Aorta (tissue), 5 donors: ENCODE results near the gene MYL6B. TPM values are rescaled to one million over a fixed set of nuclear protein-coding genes. Genes with fewer than 3 reads are reported as not detected.

Experiments
- ATAC-seq: fragments of 200-7000 bp; cut with Tn5 transposase; one replicate; pipeline ENCODE4 v1.9.1; 2022; ENCODE audit warnings: moderate library complexity; ENCODE audit not compliant: low FRiP score
- DNase-seq, 2 donors: peaks; one replicate each; pipeline ENCODE4 v3.0.0-alpha.2; 2020
- H3K27ac ChIP-seq, 2 donors: one replicate each; pipeline ENCODE4 v1.5.1; 2013; ENCODE audit warnings: low read length in 2 of 2, mild to moderate bottlenecking in 2 of 2, moderate library complexity in 2 of 2, control low read depth in 1 of 2, inconsistent platforms in 1 of 2, low read depth in 1 of 2
- H3K27me3 ChIP-seq, 2 donors: one replicate each; pipeline ENCODE4 v1.6.1; 2013; ENCODE audit warnings: control low read depth in 1 of 2, low read length in 1 of 2, mild to moderate bottlenecking in 1 of 2, moderate library complexity in 1 of 2; ENCODE audit not compliant: insufficient read depth in 2 of 2, control insufficient read depth in 1 of 2
- H3K36me3 ChIP-seq, 2 donors: one replicate each; pipeline ENCODE4 v1.6.1; 2013; ENCODE audit warnings: control low read depth in 1 of 2, low read length in 1 of 2, mild to moderate bottlenecking in 1 of 2; ENCODE audit not compliant: insufficient read depth in 2 of 2, control insufficient read depth in 1 of 2
- H3K4me1 ChIP-seq, 2 donors: one replicate each; pipeline ENCODE4 v1.6.1; 2013; ENCODE audit warnings: low read length in 2 of 2, control low read depth in 1 of 2, mild to moderate bottlenecking in 1 of 2, moderate library complexity in 1 of 2; ENCODE audit not compliant: insufficient read depth in 2 of 2, control insufficient read depth in 1 of 2
- H3K4me3 ChIP-seq, 2 donors: one replicate each; pipeline ENCODE4 v1.5.1; 2013; ENCODE audit warnings: low read length in 2 of 2, control low read depth in 1 of 2, mild to moderate bottlenecking in 1 of 2
- H3K9me3 ChIP-seq: one replicate; pipeline ENCODE4 v1.6.1; 2013; ENCODE audit warnings: mild to moderate bottlenecking, low read length; ENCODE audit not compliant: control insufficient read depth
- WGBS, 2 donors: extraction: QIAGEN DNeasy Blood & Tissue Kit; methylation state at CpG; one replicate each; pipeline ENCODE4 v1.1.7; 2013; 5-methylcytosine and 5-hydroxymethylcytosine counted together
- intact Hi-C, 2 donors: fragments of 100-400 bp; cut with DNase I; formaldehyde crosslinking; loops; one replicate each; pipeline versions ENCODE4 v1.14.2 to v1.15.0; 2022
- polyA plus RNA-seq, 2 donors: library from polyadenylated mRNA; stranded (reverse); fragments of 200-250 nt; gene quantifications; one replicate each; pipeline ENCODE4 v1.2.3, GENCODE V29; 2013
- total RNA-seq, 2 donors: library from RNA; stranded (reverse); fragmentation: NEBNext Ultra II Directional; extraction: Animal tissue kit (Norgen Biotek cat#: 25700); gene quantifications; one replicate each; pipeline ENCODE4 v1.2.1, GENCODE V29; 2021
- donor health status: healthy with polysubstance abuse.
- donor health status: Bipolar disorder and iron deficiency.
- donor health status: DM: no; HTN: no; CAD: no.
- donor health status: DM: no; HTN: no; CAD: no.
- donor health status: DM: yes; HTN: yes; CAD: no.

The MYL6B gene
- total and polyA plus RNA-seq, 4 donors = 30.2 to 101 (median 50.4) TPM

GRCh38 chr12:56118688-56119357 lies 33.6 kb upstream of the MYL6B start:
- no peaks in the 10 kb centered on the region for H3K9me3 ChIP-seq
- peaks cover 0 to 6% of the 10 kb centered on the region in 2 donors for H3K4me1 ChIP-seq
- peak overlapping the region; percentile 55 to 79 for H3K4me3 ChIP-seq
- DNase-seq (no peak), ATAC-seq (no peak)
- H3K36me3 ChIP-seq = no peaks in the 10 kb centered on the region
- intact Hi-C loops = loop anchor here (1.0 to 5.0 kb wide), 5 partner anchors 38 to 106 kb away; partner anchors contain the start of genes SMARCC2 (in 2 of the 2), MYL6 (in 1 of the 2) and NABP2 (in 1 of the 2)
- WGBS, 2 donors = 8 to 10% methylated on average over 13 of the region's 13 CpGs
- peak overlapping the region in 1 of 2 donors; percentile 98 for H3K27ac ChIP-seq
- H3K27me3 ChIP-seq = peaks cover 0 to 3% of the 10 kb centered on the region in 2 donors

- peak in 1 of 2 donors; percentile 84 for DNase-seq
- 0% methylated on average over 2 of the region's 2 CpGs for WGBS, 2 donors
- no peaks in the 10 kb centered on the region for H3K36me3 ChIP-seq
- H3K27ac ChIP-seq = no peak overlapping the region
- peaks cover 0 to 6% of the 10 kb centered on the region in 2 donors for H3K4me1 ChIP-seq
- peaks cover 0 to 3% of the 10 kb centered on the region in 2 donors for H3K27me3 ChIP-seq
- ATAC-seq = peak; percentile 72
- H3K9me3 ChIP-seq = no peaks in the 10 kb centered on the region
- H3K4me3 ChIP-seq = no peak overlapping the region
- intact Hi-C loops = loop anchor here (1.0 to 5.0 kb wide), 5 partner anchors 38 to 105 kb away; partner anchors contain the start of genes SMARCC2 (in 2 of the 2), MYL6 (in 1 of the 2) and NABP2 (in 1 of the 2)
These were observed 33.0 kb upstream of the MYL6B start for GRCh38 chr12:56119361-56119796.

- Histone ChIP-seq H3K27me3 (peaks cover 0 to 3% of the 10 kb centered on the region in 2 donors), H3K4me1 (peaks cover 0 to 6% of the 10 kb centered on the region in 2 donors), H3K27ac (peak overlapping the region in 1 of 2 donors; percentile 81), H3K9me3 (no peaks in the 10 kb centered on the region), H3K36me3 (no peaks in the 10 kb centered on the region), H3K4me3 (no peak overlapping the region)
- ATAC-seq = no peak
- intact Hi-C loops = no loop called here
- DNase-seq = no peak
- 81 to 85% methylated on average over 17 of the region's 17 CpGs for WGBS, 2 donors
These were observed 32.1 kb upstream of the MYL6B start for GRCh38 chr12:56120158-56120846.

- Histone ChIP-seq H3K4me1 (peaks cover 0 to 6% of the 10 kb centered on the region in 2 donors), H3K36me3 (no peaks in the 10 kb centered on the region), H3K27me3 (peaks cover 0 to 3% of the 10 kb centered on the region in 2 donors), H3K9me3 (no peaks in the 10 kb centered on the region), H3K4me3 (no peak overlapping the region), H3K27ac (no peak overlapping the region)
- intact Hi-C loops = no loop called here
- no peak for ATAC-seq
- no peak for DNase-seq
- WGBS, 2 donors = 82 to 85% methylated on average over 11 of the region's 11 CpGs
These were observed 31.1 kb upstream of the MYL6B start for GRCh38 chr12:56121204-56121870.

- ATAC-seq (no peak), DNase-seq (no peak)
- H3K27ac ChIP-seq = no peak overlapping the region
- H3K4me3 ChIP-seq = no peak overlapping the region
- WGBS, 2 donors = 79 to 88% methylated on average over 2 of the region's 2 CpGs
- peaks cover 0 to 10% of the 10 kb centered on the region in 2 donors for H3K4me1 ChIP-seq
- no peaks in the 10 kb centered on the region for H3K36me3 ChIP-seq
- H3K27me3 ChIP-seq = peaks cover 0 to 3% of the 10 kb centered on the region in 2 donors
- intact Hi-C loops = no loop called here
- H3K9me3 ChIP-seq = no peaks in the 10 kb centered on the region
These were observed 29.8 kb upstream of the MYL6B start for GRCh38 chr12:56122637-56123036.

- no peak for DNase-seq
- Histone ChIP-seq H3K27ac (no peak overlapping the region), H3K9me3 (no peaks in the 10 kb centered on the region), H3K4me1 (peaks cover 0 to 6% of the 10 kb centered on the region in 2 donors), H3K4me3 (no peak overlapping the region), H3K27me3 (no peaks in the 10 kb centered on the region), H3K36me3 (no peaks in the 10 kb centered on the region)
- 86 to 93% methylated on average over 4 of the region's 4 CpGs for WGBS, 2 donors
- no peak for ATAC-seq
- intact Hi-C loops = no loop called here
These were observed 28.3 kb upstream of the MYL6B start for GRCh38 chr12:56124133-56124532.

- Histone ChIP-seq H3K27ac (peak overlapping the region in 1 of 2 donors; percentile 60), H3K4me3 (peak overlapping the region in 1 of 2 donors; percentile 37), H3K36me3 (peaks cover 3 to 6% of the 10 kb centered on the region in 2 donors), H3K27me3 (no peaks in the 10 kb centered on the region), H3K9me3 (no peaks in the 10 kb centered on the region), H3K4me1 (peaks cover 0 to 5% of the 10 kb centered on the region in 2 donors)
- DNase-seq = no peak
- WGBS, 2 donors = 18 to 24% methylated on average over 3 of the region's 3 CpGs
- no peak for ATAC-seq
- intact Hi-C loops = loop anchor here in 1 of 2 donors (2.0 kb wide), 1 partner anchor 62 kb away; the partner anchor contains the start of gene SMARCC2
These were observed 25.6 kb upstream of the MYL6B start for GRCh38 chr12:56126732-56127239.

GRCh38 chr12:56127485-56127887 lies 24.9 kb upstream of the MYL6B start:
- DNase-seq = no peak
- intact Hi-C loops = loop anchor here in 1 of 2 donors (2.0 kb wide), 1 partner anchor 61 kb away; the partner anchor contains the start of gene SMARCC2
- no peaks in the 10 kb centered on the region for H3K27me3 ChIP-seq
- H3K27ac ChIP-seq = peak overlapping the region in 1 of 2 donors; percentile 61
- H3K4me3 ChIP-seq = peak overlapping the region; percentile 24 to 37
- H3K36me3 ChIP-seq = peaks cover 3 to 8% of the 10 kb centered on the region in 2 donors
- no peaks in the 10 kb centered on the region for H3K9me3 ChIP-seq
- ATAC-seq = no peak
- H3K4me1 ChIP-seq = peaks cover 0 to 5% of the 10 kb centered on the region in 2 donors
- 0% methylated on average over 8 of the region's 8 CpGs for WGBS, 2 donors
